GM12874 (cell line): ENCODE measurements around the gene SORL1.

Experiments used
- CTCF ChIP-seq: IDR thresholded peaks from 2 replicates; pipeline ENCODE4 v1.5.1; 2011; ENCODE audit warnings: low read depth, mild to moderate bottlenecking, control low read depth, low read length, moderate library complexity; ENCODE audit not compliant: insufficient read depth

SORL1 gene

GRCh38 chr11:121649798-121650197 is 197.7 kb downstream of the SORL1 start:
- TF ChIP-seq CTCF: no peak

- TF ChIP-seq CTCF: no peak
Measured at GRCh38 chr11:121650351-121651256, 198.5 kb downstream of the SORL1 start.

GRCh38 chr11:121651257-121651605 is 199.1 kb downstream of the SORL1 start:
- TF ChIP-seq CTCF: no peak

GRCh38 chr11:121652971-121653370 is 200.9 kb downstream of the SORL1 start:
- TF ChIP-seq CTCF: no peak

GRCh38 chr11:121654259-121654842 is 202.2 kb downstream of the SORL1 start:
- TF ChIP-seq CTCF: no peak

GRCh38 chr11:121654843-121655536 is 202.9 kb downstream of the SORL1 start:
- no peak for TF ChIP-seq CTCF
